TTC549 (cell line): ENCODE results near the gene PABPC3.

Experiments used
- FAIRE-seq: peaks from 2 replicates; lab custom pipeline; 2012; peaks lifted over from hg19 to GRCh38; lab: Jason Lieb, UNC

Gene PABPC3

GRCh38 chr13:25112695-25113255 lies 16.8 kb downstream of the PABPC3 start:
- no peak for FAIRE-seq

- peak; percentile 77 for FAIRE-seq
Measured at GRCh38 chr13:25114220-25114619, 18.3 kb downstream of the PABPC3 start.

- no peak for FAIRE-seq
Measured at GRCh38 chr13:25116044-25116443, 20.1 kb downstream of the PABPC3 start.

- FAIRE-seq = no peak
Measured at GRCh38 chr13:25117312-25117711, 21.4 kb downstream of the PABPC3 start.

- FAIRE-seq = no peak
Measured at GRCh38 chr13:25118378-25118905, 22.5 kb downstream of the PABPC3 start.

- no peak for FAIRE-seq
Measured at GRCh38 chr13:25130944-25131343, 35.0 kb downstream of the PABPC3 start.

- FAIRE-seq = no peak
Measured at GRCh38 chr13:25131881-25132420, 36.0 kb downstream of the PABPC3 start.

GRCh38 chr13:25132751-25133390 lies 36.9 kb downstream of the PABPC3 start:
- no peak for FAIRE-seq

- no peak for FAIRE-seq
Measured at GRCh38 chr13:25135896-25136295, 40.0 kb downstream of the PABPC3 start.

- no peak for FAIRE-seq
Measured at GRCh38 chr13:25136880-25137787, 41.2 kb downstream of the PABPC3 start.

GRCh38 chr13:25137788-25138115 lies 41.8 kb downstream of the PABPC3 start:
- FAIRE-seq = no peak

- FAIRE-seq = no peak
Measured at GRCh38 chr13:25141042-25141441, 45.1 kb downstream of the PABPC3 start.

- no peak for FAIRE-seq
Measured at GRCh38 chr13:25143706-25144105, 47.8 kb downstream of the PABPC3 start.

- no peak for FAIRE-seq
Measured at GRCh38 chr13:25147638-25148401, 51.9 kb downstream of the PABPC3 start.

- FAIRE-seq = no peak
Measured at GRCh38 chr13:25148402-25148771, 52.5 kb downstream of the PABPC3 start.
